Endothelial cell of umbilical vein (primary cell): ENCODE data around the gene MCC.

Experiments
- MYC ChIP-seq: IDR thresholded peaks from one replicate; pipeline ENCODE4 v1.6.1; 2011; ENCODE audit warnings: mild to moderate bottlenecking, low read depth, low read length
- TF ChIP-seq, protein P1 (sequence below), 2 donors: IDR thresholded peaks; 1 replicate in 1 of 2; 2 replicates in 1 of 2; pipeline ENCODE4 v1.5.1; 2011; ENCODE audit warnings: low read length in 2 of 2, mild to moderate bottlenecking in 2 of 2, moderate library complexity in 2 of 2, control low read depth in 1 of 2, inconsistent platforms in 1 of 2, low read depth in 1 of 2; ENCODE audit not compliant: insufficient read depth in 1 of 2; ENCODE audit errors: extremely low read depth in 1 of 2

- TF ChIP-seq MYC = no peak
- TF ChIP-seq, protein P1, sequence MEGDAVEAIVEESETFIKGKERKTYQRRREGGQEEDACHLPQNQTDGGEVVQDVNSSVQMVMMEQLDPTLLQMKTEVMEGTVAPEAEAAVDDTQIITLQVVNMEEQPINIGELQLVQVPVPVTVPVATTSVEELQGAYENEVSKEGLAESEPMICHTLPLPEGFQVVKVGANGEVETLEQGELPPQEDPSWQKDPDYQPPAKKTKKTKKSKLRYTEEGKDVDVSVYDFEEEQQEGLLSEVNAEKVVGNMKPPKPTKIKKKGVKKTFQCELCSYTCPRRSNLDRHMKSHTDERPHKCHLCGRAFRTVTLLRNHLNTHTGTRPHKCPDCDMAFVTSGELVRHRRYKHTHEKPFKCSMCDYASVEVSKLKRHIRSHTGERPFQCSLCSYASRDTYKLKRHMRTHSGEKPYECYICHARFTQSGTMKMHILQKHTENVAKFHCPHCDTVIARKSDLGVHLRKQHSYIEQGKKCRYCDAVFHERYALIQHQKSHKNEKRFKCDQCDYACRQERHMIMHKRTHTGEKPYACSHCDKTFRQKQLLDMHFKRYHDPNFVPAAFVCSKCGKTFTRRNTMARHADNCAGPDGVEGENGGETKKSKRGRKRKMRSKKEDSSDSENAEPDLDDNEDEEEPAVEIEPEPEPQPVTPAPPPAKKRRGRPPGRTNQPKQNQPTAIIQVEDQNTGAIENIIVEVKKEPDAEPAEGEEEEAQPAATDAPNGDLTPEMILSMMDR (IDR thresholded peaks at IDR 0.05; ENCODE audit: extremely low read depth in 1 of 2, insufficient read depth in 1 of 2, low read depth in 1 of 2, low read length in 2 of 2) = no peak
Observed at GRCh38 chr5:113027015-113027414, 461.2 kb downstream of the MCC start.
